ENCODE results near the gene ASTN2. TPM values are rescaled to one million over a fixed set of nuclear protein-coding genes. Genes with fewer than 3 reads are reported as not detected.

Gene ASTN2
- polyA plus RNA-seq, 2 donors, result 0.26 to 0.35 TPM

DNA sequence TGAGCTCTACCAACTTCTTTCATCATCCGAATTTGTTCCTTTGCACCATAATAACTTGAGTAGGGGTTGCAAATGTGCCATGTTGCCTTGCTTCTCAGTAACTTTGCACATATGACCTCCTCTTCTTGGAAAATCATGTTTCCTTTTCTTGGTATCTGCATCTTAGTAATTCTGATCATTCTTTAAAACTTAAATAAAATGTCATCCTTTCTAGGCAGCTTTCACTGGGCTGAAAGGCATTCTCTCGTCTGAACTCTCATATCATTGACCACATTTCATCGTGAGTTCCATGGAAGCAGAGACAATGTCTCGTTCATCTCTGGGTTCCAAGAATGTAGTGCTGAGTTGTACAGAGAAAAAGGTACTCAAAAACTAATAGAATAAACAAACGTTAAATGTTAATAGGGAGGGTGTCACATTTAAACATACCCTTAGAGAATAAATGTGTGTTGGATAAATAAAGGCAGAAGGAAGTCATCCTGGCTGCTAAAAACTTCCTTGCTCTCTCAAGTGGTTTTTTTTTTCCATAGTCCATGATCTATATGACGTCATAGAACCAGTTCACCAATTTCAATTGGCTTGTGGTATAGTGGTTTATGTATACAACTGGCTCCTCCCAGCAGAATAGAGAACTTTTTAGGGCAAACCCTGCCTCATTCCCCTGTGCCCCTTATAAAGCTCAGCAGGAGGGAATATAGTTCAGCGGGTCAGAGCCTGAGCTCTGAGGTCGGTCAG, 945.9 kb downstream of the ASTN2 start:
- Histone ChIP-seq H3K9me3 (ENCODE audit: control insufficient read depth in 2 of 2, insufficient read depth in 1 of 2, low read depth in 1 of 2, low read length in 1 of 2) (no peaks in the 10 kb centered on the region), H3K27me3 (ENCODE audit: control insufficient read depth in 1 of 2, insufficient read depth in 2 of 2, low read length in 2 of 2) (no peaks in the 10 kb centered on the region), H3K4me3 (ENCODE audit: low read depth in 1 of 2, low read length in 2 of 2) (no peak overlapping the region), H3K4me1 (ENCODE audit: control insufficient read depth in 2 of 2, insufficient read depth in 2 of 2, low read length in 1 of 2) (no peaks in the 10 kb centered on the region), H3K27ac (ENCODE audit: low read depth in 2 of 2, low read length in 1 of 2) (no peak overlapping the region), H3K36me3 (ENCODE audit: control insufficient read depth in 2 of 2, insufficient read depth in 2 of 2, low read length in 1 of 2) (no peaks in the 10 kb centered on the region)
- WGBS, 2 donors, result 80 to 82% methylated on average over 8 of the region's 8 CpGs

DNA sequence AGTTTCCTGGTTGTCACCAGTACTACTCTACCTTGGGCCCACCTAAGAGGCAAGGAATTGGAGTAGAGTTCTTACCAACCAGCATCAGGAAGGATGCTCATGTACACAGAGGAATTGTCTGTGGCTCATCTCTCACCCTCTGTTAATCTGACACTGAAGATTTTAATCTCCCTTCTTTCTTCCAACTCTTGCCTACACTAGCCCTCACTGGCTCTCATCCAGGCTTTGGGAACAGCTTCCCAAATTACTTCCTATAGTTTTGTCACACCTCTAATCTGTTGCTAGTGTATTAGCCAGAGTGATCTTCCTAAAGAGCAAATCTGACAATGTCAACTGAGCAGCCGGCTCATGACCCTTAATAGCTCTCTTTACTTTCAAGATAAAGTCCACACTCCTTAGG, 946.5 kb downstream of the ASTN2 start:
- WGBS, 2 donors, result 80 to 81% methylated on average over 1 of the region's 1 CpG
- Histone ChIP-seq H3K27me3 (ENCODE audit: control insufficient read depth in 1 of 2, insufficient read depth in 2 of 2, low read length in 2 of 2) (no peaks in the 10 kb centered on the region), H3K4me1 (ENCODE audit: control insufficient read depth in 2 of 2, insufficient read depth in 2 of 2, low read length in 1 of 2) (no peaks in the 10 kb centered on the region), H3K27ac (ENCODE audit: low read depth in 2 of 2, low read length in 1 of 2) (no peak overlapping the region), H3K4me3 (ENCODE audit: low read depth in 1 of 2, low read length in 2 of 2) (no peak overlapping the region), H3K36me3 (ENCODE audit: control insufficient read depth in 2 of 2, insufficient read depth in 2 of 2, low read length in 1 of 2) (no peaks in the 10 kb centered on the region), H3K9me3 (ENCODE audit: control insufficient read depth in 2 of 2, insufficient read depth in 1 of 2, low read depth in 1 of 2, low read length in 1 of 2) (no peaks in the 10 kb centered on the region)

DNA sequence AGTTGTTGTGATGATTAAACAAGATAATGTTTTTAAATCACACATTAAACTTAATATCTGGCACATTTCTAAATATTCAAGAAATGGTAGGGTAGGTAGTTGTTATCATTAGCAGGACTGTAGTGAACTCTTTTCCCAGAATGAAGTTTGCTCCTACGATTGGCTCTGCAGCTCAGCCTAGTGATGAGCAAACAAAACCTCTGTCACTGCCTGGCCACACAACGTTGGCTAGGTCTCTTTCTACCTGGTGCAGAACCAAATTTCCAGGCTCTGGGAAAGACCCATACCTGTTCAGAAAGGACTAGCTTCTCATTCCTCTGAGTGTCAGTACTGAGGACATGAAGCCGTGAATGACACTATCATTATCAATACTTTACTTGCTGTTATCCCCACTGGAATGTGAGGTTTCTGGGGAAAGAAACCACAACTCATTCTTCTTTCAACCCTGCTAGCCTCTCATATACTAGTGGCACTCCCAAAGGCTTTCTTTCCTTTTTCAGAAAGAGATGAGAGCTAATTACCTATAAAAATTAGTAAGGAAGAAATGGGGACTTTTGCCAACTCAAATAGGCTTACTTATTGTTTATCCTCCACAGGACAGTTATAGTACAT, 947.0 kb downstream of the ASTN2 start:
- Histone ChIP-seq H3K27me3 (ENCODE audit: control insufficient read depth in 1 of 2, insufficient read depth in 2 of 2, low read length in 2 of 2) (no peaks in the 10 kb centered on the region), H3K4me1 (ENCODE audit: control insufficient read depth in 2 of 2, insufficient read depth in 2 of 2, low read length in 1 of 2) (no peaks in the 10 kb centered on the region), H3K27ac (ENCODE audit: low read depth in 2 of 2, low read length in 1 of 2) (no peak overlapping the region), H3K36me3 (ENCODE audit: control insufficient read depth in 2 of 2, insufficient read depth in 2 of 2, low read length in 1 of 2) (no peaks in the 10 kb centered on the region), H3K4me3 (ENCODE audit: low read depth in 1 of 2, low read length in 2 of 2) (no peak overlapping the region), H3K9me3 (ENCODE audit: control insufficient read depth in 2 of 2, insufficient read depth in 1 of 2, low read depth in 1 of 2, low read length in 1 of 2) (no peaks in the 10 kb centered on the region)
- WGBS, 2 donors, result 73 to 75% methylated on average over 3 of the region's 3 CpGs

DNA sequence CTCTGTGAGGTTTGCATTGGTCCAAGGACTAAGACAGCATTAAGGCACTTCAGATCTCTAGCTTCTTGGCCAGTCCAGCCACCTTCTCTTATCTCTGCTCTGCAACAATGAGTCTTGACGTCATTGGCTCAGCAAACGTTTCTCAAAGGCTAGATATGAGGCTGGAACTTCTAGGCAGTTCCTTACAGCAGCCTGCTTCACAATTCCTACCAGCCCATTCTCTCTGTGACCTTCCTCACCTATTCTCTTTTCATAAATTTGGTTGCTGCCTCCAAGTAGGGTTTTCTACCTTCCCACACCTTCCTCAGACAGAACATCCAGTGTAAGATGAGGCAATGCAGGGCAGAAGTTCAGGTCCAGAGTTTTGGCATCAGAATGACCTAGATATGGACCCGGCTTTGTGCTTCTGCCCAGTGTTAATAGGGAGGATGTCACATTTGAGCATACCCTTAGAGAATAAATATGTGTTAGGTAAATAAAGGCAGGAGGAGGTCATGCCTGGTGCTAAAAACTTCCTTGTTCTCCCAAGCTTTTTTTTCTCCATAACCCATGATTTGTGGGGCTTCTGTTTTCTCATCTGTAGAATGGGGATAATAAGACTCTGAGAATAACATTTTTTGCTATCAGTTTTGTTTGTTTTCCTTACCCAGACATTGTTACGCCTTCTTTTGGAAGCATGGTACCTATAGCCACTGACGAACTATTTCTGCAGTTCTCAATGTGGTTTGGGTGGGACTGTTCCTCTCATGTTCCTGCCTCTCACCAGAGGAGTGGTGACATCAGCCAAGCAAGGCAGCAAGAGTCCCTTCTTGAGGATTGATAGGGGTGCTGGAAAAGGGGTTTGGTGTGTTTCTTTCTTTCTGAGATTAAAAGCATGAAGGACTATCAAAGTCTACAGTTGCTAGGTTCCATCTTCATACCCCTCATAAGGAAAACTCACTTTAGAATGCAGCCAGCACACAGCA, 948.3 kb downstream of the ASTN2 start:
- H3K27ac ChIP-seq (ENCODE audit: low read depth in 2 of 2, low read length in 1 of 2), result no peak overlapping the region
- no peak overlapping the region for H3K4me3 ChIP-seq (ENCODE audit: low read depth in 1 of 2, low read length in 2 of 2)
- H3K4me1 ChIP-seq (ENCODE audit: control insufficient read depth in 2 of 2, insufficient read depth in 2 of 2, low read length in 1 of 2), result no peaks in the 10 kb centered on the region
- no peaks in the 10 kb centered on the region for H3K9me3 ChIP-seq (ENCODE audit: control insufficient read depth in 2 of 2, insufficient read depth in 1 of 2, low read depth in 1 of 2, low read length in 1 of 2)
- no peaks in the 10 kb centered on the region for H3K36me3 ChIP-seq (ENCODE audit: control insufficient read depth in 2 of 2, insufficient read depth in 2 of 2, low read length in 1 of 2)
- H3K27me3 ChIP-seq (ENCODE audit: control insufficient read depth in 1 of 2, insufficient read depth in 2 of 2, low read length in 2 of 2), result no peaks in the 10 kb centered on the region
- WGBS, 2 donors, result 73 to 80% methylated on average over 5 of the region's 5 CpGs

DNA sequence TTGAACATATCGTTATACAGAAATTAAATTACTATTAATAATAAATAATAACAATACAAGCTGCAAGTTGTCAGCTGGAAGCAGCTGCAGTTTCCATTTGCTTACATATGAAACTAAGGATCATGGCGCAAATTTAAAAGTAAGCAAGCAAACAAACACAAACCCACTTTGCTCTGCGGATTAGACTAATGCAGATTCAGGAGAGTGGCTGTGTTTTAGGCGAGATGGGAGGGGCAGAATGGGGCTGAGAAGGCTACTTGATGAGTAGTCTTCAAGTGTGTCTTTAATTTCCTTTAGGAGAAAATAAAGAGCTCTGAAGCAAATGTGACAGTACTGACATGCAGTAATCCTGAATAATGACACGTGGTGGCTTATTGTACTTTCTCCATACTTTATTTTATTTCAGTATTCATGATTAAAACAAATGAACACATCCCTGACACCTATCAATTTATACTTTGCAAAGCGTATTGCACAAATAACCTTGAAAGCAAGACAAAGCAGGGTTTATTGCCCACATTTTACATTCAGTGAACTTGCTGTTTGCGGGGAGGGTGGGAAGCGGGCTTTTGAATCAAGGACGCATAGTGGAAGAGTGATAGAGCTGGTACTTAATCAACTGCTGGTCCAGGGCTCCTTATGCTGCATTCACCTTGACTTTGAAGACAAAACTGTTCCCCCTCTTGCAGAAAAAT, 949.1 kb downstream of the ASTN2 start:
- no peaks in the 10 kb centered on the region for H3K36me3 ChIP-seq (ENCODE audit: control insufficient read depth in 2 of 2, insufficient read depth in 2 of 2, low read length in 1 of 2)
- H3K9me3 ChIP-seq (ENCODE audit: control insufficient read depth in 2 of 2, insufficient read depth in 1 of 2, low read depth in 1 of 2, low read length in 1 of 2), result no peaks in the 10 kb centered on the region
- 79 to 85% methylated on average over 9 of the region's 9 CpGs for WGBS, 2 donors
- H3K27ac ChIP-seq (ENCODE audit: low read depth in 2 of 2, low read length in 1 of 2), result no peak overlapping the region
- no peaks in the 10 kb centered on the region for H3K4me1 ChIP-seq (ENCODE audit: control insufficient read depth in 2 of 2, insufficient read depth in 2 of 2, low read length in 1 of 2)
- H3K27me3 ChIP-seq (ENCODE audit: control insufficient read depth in 1 of 2, insufficient read depth in 2 of 2, low read length in 2 of 2), result no peaks in the 10 kb centered on the region
- no peak overlapping the region for H3K4me3 ChIP-seq (ENCODE audit: low read depth in 1 of 2, low read length in 2 of 2)

DNA sequence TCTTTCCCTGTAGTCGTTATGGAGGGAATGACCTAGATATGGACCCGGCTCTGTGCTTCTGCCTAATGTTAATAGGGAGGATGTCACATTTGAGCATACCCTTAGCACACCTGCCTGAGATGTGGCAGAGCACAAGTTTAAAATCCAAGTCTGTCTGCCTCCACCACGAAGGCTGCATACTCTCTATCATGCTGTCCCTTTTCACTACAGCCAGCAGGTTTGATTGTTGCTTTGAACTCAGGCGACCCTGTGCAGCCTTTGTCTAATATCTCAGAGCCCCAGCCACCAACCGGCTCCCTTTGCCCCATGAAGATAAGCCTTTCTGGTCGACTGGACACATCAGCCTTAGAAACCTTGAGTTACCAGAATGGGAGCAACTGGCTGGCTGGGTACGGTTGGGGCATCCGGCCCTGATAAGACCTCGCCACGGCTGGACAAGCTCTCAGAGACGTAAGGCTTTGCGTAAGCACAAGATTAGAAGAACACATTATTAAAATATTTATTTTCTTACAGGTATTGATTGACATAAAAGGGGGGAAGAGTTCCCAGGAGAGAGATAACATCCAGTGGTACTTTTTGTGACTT, 949.8 kb downstream of the ASTN2 start:
- no peaks in the 10 kb centered on the region for H3K27me3 ChIP-seq (ENCODE audit: control insufficient read depth in 1 of 2, insufficient read depth in 2 of 2, low read length in 2 of 2)
- H3K27ac ChIP-seq (ENCODE audit: low read depth in 2 of 2, low read length in 1 of 2), result no peak overlapping the region

DNA sequence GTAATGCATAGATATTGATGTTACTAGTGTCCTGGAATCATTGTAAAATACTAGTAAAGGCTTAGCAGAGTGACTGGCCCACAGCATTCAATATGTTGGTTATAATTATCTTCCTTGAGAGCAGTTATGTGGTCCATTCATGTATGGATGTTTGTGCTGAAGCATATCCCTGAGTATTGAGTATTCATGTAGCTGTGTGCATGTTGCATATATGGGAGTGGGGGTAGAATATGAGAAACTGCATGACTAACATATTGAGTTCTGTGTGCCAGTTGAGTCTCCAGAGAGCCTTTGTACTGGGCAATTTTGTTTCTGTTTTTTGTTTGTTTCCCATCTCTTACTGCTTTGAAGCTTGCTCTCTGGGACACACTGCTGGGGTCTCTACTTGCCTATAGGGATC, 950.4 kb downstream of the ASTN2 start:
- H3K27me3 ChIP-seq (ENCODE audit: control insufficient read depth in 1 of 2, insufficient read depth in 2 of 2, low read length in 2 of 2), result no peaks in the 10 kb centered on the region
- no peaks in the 10 kb centered on the region for H3K4me1 ChIP-seq (ENCODE audit: control insufficient read depth in 2 of 2, insufficient read depth in 2 of 2, low read length in 1 of 2)
- no peak overlapping the region for H3K4me3 ChIP-seq (ENCODE audit: low read depth in 1 of 2, low read length in 2 of 2)
- no peak overlapping the region for H3K27ac ChIP-seq (ENCODE audit: low read depth in 2 of 2, low read length in 1 of 2)
- no peaks in the 10 kb centered on the region for H3K9me3 ChIP-seq (ENCODE audit: control insufficient read depth in 2 of 2, insufficient read depth in 1 of 2, low read depth in 1 of 2, low read length in 1 of 2)
- no peaks in the 10 kb centered on the region for H3K36me3 ChIP-seq (ENCODE audit: control insufficient read depth in 2 of 2, insufficient read depth in 2 of 2, low read length in 1 of 2)

More for the DNA sequence above, 949.8 kb downstream of the ASTN2 start:
- no peak overlapping the region for H3K4me3 ChIP-seq (ENCODE audit: low read depth in 1 of 2, low read length in 2 of 2)
- no peaks in the 10 kb centered on the region for H3K36me3 ChIP-seq (ENCODE audit: control insufficient read depth in 2 of 2, insufficient read depth in 2 of 2, low read length in 1 of 2)
- WGBS, 2 donors, result 74 to 85% methylated on average over 12 of the region's 12 CpGs
- H3K4me1 ChIP-seq (ENCODE audit: control insufficient read depth in 2 of 2, insufficient read depth in 2 of 2, low read length in 1 of 2), result no peaks in the 10 kb centered on the region
- H3K9me3 ChIP-seq (ENCODE audit: control insufficient read depth in 2 of 2, insufficient read depth in 1 of 2, low read depth in 1 of 2, low read length in 1 of 2), result no peaks in the 10 kb centered on the region

DNA sequence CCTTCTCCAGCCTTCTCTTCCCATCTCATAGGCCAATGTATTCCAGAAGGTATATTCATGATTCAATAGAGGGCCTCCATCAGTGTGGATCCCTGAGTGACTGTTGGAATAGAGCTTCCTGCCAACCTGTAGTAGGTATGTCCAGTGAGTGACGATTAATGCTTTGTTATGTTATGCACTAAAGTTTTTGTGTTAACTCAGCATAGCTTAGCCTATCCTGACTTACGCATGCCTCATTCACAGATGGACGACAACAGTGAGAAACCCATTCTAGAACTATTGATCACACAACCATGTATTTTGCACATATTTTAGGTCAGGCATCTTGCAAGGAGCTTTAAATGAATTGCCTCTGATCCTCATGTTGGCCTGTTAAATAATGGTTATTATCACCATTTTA, 953.2 kb downstream of the ASTN2 start:
- Histone ChIP-seq H3K9me3 (ENCODE audit: control insufficient read depth in 2 of 2, insufficient read depth in 1 of 2, low read depth in 1 of 2, low read length in 1 of 2) (no peaks in the 10 kb centered on the region), H3K36me3 (ENCODE audit: control insufficient read depth in 2 of 2, insufficient read depth in 2 of 2, low read length in 1 of 2) (no peaks in the 10 kb centered on the region), H3K27ac (ENCODE audit: low read depth in 2 of 2, low read length in 1 of 2) (no peak overlapping the region), H3K4me3 (ENCODE audit: low read depth in 1 of 2, low read length in 2 of 2) (no peak overlapping the region), H3K27me3 (ENCODE audit: control insufficient read depth in 1 of 2, insufficient read depth in 2 of 2, low read length in 2 of 2) (no peaks in the 10 kb centered on the region), H3K4me1 (ENCODE audit: control insufficient read depth in 2 of 2, insufficient read depth in 2 of 2, low read length in 1 of 2) (no peaks in the 10 kb centered on the region)
- WGBS, 2 donors, result 95 to 96% methylated on average over 3 of the region's 3 CpGs

DNA sequence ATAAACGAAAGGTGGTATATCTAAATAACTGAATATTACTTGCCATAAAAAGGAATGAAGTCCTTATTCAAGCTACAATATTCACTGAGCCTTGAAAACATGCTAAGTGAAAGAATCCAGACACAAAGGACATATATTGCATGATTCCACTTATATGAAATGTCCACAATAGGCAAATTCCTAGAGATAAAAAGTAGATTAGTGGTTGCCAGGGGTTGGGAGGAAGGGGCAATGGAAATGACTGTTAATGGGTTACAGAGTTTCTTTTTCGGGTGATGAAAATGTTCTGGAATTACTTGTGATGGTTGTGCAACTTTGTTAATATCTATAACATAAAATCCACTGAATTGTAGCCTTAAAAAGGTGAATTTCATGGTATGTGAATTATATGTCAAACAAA, 954.8 kb downstream of the ASTN2 start:
- Histone ChIP-seq H3K9me3 (ENCODE audit: control insufficient read depth in 2 of 2, insufficient read depth in 1 of 2, low read depth in 1 of 2, low read length in 1 of 2) (no peaks in the 10 kb centered on the region), H3K4me1 (ENCODE audit: control insufficient read depth in 2 of 2, insufficient read depth in 2 of 2, low read length in 1 of 2) (no peaks in the 10 kb centered on the region), H3K27ac (ENCODE audit: low read depth in 2 of 2, low read length in 1 of 2) (no peak overlapping the region), H3K4me3 (ENCODE audit: low read depth in 1 of 2, low read length in 2 of 2) (no peak overlapping the region), H3K36me3 (ENCODE audit: control insufficient read depth in 2 of 2, insufficient read depth in 2 of 2, low read length in 1 of 2) (no peaks in the 10 kb centered on the region), H3K27me3 (ENCODE audit: control insufficient read depth in 1 of 2, insufficient read depth in 2 of 2, low read length in 2 of 2) (no peaks in the 10 kb centered on the region)
- WGBS, 2 donors, result 89 to 91% methylated on average over 2 of the region's 2 CpGs

Data from esophagus (tissue), 2 donors.